ENCODE measurements around the gene KCNA10.

- TF ChIP-seq, protein P1, sequence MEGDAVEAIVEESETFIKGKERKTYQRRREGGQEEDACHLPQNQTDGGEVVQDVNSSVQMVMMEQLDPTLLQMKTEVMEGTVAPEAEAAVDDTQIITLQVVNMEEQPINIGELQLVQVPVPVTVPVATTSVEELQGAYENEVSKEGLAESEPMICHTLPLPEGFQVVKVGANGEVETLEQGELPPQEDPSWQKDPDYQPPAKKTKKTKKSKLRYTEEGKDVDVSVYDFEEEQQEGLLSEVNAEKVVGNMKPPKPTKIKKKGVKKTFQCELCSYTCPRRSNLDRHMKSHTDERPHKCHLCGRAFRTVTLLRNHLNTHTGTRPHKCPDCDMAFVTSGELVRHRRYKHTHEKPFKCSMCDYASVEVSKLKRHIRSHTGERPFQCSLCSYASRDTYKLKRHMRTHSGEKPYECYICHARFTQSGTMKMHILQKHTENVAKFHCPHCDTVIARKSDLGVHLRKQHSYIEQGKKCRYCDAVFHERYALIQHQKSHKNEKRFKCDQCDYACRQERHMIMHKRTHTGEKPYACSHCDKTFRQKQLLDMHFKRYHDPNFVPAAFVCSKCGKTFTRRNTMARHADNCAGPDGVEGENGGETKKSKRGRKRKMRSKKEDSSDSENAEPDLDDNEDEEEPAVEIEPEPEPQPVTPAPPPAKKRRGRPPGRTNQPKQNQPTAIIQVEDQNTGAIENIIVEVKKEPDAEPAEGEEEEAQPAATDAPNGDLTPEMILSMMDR (IDR thresholded peaks at IDR 0.05): peak; percentile 43 to 66 (median 56)
- TF ChIP-seq POLR2AphosphoS5 (IDR thresholded peaks at IDR 0.05) (no peak), POLR2A (IDR thresholded peaks at IDR 0.05) (no peak), EP300 (IDR thresholded peaks at IDR 0.05; ENCODE audit: low read depth) (no peak)
Measured at GRCh38 chr1:110524311-110525248, 5.6 kb upstream of the KCNA10 start.

All from transverse colon (tissue), 4 donors.